Activated gamma-delta T cell treated with anti-CD3 and anti-CD28 coated beads, Interleukin-2, amount 50 U/mL, for 16 hours (primary cell): ENCODE results near the gene GRIK4.

ENCODE experiments used
- DNase-seq: peaks from one replicate; pipeline ENCODE4 v3.0.0-alpha.2; 2020; ENCODE audit warnings: low read depth

Gene GRIK4

DNA sequence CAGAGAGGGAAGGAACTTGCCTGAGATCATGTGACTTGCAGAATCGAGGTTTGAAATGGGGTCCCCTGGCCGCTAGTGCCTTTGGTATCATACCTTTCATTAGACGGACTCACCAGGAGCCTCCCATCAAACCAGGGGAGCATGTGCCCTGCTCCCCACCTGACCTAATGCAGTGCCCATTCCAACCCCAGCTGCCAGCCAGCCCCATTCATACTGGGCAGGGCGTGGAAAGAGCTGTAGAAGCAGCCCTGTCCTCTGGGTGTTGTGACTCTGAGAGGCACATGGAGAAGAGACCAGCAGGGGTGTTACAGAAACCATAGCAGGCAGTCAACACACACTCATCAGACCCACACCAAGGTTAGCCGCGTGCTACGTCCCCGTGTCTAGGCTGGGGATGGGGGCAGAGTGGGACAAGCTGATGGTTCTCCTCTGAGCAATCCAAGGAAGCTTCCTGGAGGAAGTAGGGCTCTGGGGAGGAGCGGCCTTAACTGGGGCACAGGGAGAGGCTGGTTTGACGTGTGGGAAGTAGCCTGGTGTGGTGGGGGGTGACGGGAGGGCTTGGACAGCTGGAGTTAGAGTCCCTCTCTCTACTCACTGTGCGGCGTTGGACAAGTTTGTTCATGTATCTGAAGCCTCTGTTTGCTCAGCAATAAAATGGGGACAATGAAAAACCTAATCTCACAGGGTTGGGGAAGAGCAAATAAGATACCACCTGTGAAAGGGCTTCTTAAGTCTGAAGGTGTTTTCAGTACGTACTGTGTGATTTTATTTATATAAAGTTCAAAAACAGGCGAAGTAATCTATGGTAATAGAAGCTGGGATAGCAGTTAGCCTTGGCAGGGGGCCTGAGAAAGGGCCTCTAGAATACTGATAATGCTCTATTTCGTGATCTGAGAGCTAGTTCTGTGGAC lies 14.0 kb downstream of the GRIK4 start:
- DNase-seq, result no peak

- DNase-seq, result no peak
Observed at GRCh38 chr11:120526241-120526640, 14.7 kb downstream of the GRIK4 start.

DNA sequence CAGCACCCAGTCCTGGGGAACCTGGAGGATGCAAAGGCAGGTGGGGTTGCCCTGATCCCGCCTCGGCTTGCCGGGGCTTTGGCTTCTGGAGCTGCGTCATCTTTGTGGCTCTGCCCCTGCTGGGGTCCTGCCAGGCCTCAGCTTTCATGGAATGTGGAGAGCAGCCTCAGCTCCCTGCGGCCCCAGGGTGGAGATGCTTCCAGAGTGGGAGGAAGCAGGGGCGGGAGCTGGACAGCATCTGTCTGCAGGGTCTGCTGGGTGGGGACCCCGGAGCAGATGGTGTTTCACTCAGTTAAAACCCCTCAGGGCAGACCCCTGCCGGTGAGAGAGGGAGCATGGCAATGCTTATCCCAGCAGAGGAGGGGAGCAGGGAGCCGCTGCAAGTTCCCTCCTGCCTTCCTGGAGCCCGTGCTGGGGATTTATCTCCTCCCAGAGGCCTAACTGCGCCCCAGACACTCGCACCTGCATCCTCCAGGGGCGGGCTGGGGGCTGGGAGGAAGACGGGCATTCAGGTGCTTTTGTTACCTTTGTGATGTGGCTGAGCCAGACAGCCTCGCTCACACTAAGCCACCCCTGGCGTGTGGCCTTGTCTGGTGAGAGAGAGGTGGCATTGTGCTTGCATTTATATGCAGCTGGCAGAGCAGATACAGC lies 15.7 kb downstream of the GRIK4 start:
- DNase-seq, result no peak

GRCh38 chr11:120528749-120529148 lies 17.2 kb downstream of the GRIK4 start:
- DNase-seq, result no peak

GRCh38 chr11:120529214-120529613 lies 17.7 kb downstream of the GRIK4 start:
- no peak for DNase-seq

- no peak for DNase-seq
Observed at GRCh38 chr11:120529911-120530310, 18.4 kb downstream of the GRIK4 start.

DNA sequence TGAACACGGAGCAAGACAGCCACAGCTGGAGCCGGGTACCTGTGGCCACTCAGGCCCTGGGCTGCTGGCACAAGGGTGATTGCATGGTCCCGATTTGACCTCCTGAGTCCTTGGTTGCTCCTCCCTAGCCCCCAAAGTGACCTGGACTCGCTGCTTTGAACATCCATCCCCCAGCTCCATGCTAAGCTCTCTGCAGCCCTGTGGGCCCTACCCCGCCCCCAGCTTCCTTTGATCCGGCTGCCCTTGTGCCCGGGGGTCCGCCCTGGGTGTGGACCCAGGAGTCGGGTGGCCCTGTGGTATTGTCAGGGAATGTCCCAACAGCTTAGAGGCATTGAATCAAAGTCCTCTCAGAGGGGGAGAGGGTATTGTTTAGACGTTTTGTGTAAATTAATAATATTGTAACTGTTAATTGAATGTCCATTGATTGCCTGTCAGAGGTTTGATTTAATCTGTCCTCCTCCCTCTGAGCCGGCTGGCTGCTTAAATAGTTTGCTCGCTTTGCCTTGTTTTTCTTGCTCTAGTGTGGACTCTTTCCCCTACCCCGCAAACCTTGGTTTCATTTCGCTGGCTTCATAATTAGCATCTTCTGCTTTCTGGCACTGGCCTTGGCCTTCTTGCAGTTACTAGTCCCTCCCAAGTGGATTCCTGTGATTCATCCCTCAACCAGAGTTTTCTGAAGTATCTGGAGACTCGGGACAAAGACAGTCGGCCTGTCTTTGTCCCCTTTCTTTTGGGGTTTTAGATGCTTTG lies 20.7 kb downstream of the GRIK4 start:
- no peak for DNase-seq

DNA sequence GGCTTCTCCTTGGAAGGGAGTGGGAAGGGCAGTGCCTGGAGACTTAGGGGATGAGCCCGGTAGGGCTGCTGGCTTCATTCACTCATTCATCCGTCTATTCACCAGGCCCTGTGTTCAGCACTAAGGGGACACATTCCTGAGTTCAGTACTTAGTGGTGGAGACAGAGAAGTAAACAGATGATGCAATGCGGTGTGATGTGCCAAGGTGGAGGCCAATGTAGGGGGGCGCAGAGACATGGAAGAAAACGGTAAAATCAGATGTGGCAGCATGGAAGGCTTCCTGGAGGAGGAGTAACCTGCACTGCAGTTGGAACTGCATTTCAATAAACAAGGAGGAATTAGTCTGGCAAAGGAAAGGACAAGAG lies 21.3 kb downstream of the GRIK4 start:
- no peak for DNase-seq

- DNase-seq, result no peak
Observed at GRCh38 chr11:120536091-120536796, 24.7 kb downstream of the GRIK4 start.

DNA sequence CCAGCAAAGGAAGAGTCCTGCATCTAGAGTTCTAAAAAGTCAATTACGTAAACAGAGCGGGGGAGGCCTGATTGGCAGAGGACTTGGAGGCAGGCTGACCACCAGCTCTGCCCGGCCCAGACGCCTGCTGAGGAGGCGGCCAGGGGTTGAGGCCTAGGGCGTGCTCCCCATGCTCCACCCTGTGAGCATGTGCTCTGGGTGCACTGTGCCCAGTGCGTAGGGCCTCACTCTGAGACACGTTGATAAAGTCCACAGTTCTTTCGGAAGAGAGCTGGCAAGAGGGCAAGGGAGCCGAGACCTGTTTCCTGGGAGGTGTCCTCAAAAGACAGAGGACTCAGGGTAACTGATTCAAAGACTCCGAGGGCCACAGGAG lies 25.2 kb downstream of the GRIK4 start:
- no peak for DNase-seq

GRCh38 chr11:120537996-120538395 lies 26.4 kb downstream of the GRIK4 start:
- no peak for DNase-seq

- no peak for DNase-seq
Observed at GRCh38 chr11:120538707-120539106, 27.2 kb downstream of the GRIK4 start.

GRCh38 chr11:120539667-120540369 lies 28.3 kb downstream of the GRIK4 start:
- no peak for DNase-seq

DNA sequence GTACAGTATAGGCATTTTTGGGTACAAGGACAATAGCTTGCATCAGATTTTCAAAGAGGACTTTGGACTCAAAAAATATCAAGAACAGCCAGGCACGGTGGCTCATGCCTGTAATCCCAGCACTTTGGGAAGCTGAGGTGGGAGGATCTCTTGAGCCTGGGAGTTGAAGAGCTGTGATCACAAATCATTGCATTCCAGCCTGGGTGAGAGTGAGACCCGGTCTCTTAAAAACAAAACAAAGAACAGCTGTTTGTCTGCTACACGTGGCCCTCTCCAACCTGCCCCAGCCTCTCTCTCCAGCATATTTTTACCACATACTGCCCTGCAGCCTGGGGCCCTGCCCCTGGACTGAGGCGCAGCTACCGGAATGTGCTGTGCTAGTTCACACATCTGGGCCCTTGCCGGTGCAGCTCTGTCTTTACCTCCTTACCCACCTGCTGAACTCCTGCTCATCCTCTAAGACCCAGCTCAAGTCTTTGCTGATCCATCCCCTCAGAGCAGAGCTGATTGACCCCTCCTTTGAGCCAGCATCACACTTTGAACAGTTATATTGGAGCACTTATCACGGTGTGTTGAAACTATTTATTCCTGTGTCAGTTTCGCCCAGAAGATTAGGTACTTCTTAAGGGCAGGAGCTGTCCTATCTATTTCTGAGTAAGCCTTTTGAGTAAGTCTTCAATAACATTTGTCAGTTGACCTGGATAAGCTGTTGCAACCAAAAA lies 29.4 kb downstream of the GRIK4 start:
- no peak for DNase-seq

DNA sequence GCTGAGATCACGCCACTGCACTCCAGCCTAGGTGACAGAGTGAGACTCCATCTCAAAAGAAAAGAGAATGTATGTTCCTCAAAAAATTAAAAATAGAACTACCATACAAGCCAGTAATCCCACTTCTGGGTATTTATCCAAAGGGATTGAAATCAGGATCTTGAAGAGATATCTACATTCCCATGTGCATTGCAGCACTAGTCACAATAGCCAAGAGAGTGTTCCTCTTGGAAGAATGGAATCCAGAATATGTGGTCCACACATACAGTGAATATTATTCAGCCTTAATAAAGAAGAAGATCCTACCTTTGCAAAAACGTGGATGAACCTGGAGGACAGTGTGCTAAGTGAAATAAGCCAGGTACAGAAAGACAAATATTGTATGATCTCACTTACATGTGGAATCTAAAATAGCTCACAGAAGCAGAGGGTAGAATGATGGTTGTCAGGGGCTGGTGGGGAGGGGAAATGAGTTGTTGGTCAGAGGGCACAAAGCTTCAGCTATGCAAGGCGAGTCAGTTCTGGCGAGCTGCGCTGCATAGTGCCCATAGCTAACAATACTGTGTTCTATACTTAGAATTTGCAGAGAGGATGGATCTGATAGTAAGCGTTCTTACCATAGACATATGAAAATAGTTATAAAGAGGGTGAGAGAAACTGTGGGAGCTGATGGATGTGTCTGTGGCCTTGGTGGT lies 32.1 kb downstream of the GRIK4 start:
- DNase-seq, result no peak

DNA sequence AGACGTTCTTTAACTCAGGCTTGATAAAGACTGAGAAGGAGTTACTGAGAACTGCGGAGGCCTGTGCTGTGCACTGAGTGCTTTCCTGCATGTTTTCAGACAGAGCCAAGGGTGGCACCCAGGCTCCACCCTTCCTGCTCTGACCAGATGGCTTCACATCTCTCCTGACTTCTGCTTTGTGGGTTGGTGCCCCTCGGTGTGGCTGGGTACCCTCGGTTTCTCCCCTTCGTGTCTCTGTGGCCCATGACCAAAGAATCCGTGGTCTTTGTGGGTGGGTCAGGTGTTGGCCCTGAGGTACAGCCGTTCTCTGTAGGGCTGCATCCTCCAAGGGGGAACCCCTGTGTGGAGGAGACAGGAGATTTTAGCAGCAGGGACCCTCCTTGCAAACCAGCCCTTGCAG lies 34.3 kb downstream of the GRIK4 start:
- no peak for DNase-seq

- DNase-seq, result no peak
Observed at GRCh38 chr11:120546312-120547205, 35.0 kb downstream of the GRIK4 start.

DNA sequence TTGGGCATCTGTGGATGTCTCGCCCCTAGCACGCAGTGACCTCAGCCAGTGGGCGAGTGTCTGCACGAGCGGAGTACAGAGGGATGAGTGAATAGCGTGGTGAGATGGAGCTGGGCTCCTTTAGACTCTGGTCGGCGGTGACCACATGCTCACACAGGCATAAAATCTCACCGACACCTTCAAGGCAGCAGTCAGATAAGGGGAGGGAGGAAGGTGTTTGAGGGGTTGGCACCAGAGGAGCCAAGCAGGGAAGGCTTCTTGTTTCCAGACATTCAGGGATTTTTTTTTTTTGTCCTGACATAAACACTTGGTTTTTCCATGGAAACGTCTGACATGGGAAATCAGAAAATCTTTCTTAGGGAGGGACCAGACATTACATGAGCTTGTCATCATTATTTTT lies 35.8 kb downstream of the GRIK4 start:
- DNase-seq, result no peak
